ENCODE results near the gene PRM3.

DNA sequence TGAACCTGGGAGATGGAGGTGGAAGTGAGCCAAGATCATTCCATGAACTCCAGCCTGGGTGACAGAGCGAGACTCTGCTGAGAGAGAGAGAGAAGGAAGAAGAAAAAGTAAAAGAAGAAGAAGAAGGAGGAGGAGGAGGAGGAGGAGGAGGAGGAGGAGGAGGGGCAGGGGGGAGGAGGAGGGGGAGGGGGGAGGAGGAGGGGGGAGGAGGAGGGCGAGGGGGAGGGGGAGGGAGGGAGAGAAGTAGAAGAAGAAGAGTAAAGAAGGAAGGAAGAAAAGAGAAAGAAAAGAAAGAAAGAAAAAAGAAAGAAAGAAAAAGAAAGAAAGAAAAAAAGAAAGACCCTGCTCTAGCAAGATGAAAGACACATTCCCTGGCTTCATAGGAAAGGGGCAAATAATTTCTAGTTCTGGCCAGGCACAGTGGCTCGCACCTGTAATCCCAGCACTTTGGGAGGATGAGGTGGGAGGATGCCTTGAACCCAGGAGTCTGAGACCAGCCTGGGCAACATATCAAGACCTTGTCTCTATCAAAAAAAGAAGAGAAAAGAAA is 41.1 kb downstream of the PRM3 start:
- TF ChIP-seq, protein P1, sequence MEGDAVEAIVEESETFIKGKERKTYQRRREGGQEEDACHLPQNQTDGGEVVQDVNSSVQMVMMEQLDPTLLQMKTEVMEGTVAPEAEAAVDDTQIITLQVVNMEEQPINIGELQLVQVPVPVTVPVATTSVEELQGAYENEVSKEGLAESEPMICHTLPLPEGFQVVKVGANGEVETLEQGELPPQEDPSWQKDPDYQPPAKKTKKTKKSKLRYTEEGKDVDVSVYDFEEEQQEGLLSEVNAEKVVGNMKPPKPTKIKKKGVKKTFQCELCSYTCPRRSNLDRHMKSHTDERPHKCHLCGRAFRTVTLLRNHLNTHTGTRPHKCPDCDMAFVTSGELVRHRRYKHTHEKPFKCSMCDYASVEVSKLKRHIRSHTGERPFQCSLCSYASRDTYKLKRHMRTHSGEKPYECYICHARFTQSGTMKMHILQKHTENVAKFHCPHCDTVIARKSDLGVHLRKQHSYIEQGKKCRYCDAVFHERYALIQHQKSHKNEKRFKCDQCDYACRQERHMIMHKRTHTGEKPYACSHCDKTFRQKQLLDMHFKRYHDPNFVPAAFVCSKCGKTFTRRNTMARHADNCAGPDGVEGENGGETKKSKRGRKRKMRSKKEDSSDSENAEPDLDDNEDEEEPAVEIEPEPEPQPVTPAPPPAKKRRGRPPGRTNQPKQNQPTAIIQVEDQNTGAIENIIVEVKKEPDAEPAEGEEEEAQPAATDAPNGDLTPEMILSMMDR (IDR thresholded peaks at IDR 0.05): no peak
- no peak for TF ChIP-seq POLR2A (IDR thresholded peaks at IDR 0.05)

All from adrenal gland (tissue), 5 donors.